GM12878 (cell line): Measurements from ENCODE around the gene FJX1. TPM values are rescaled to one million over a fixed set of nuclear protein-coding genes. Genes with fewer than 3 reads are reported as not detected.

ENCODE experiments used
- ATAC-seq: fragments of 200-7000 bp; cut with Tn5 transposase; 3 replicates; pipeline ENCODE4 v1.9.1; 2020; ENCODE audit warnings: mild to moderate bottlenecking, moderate library complexity
- BruUV-seq: library from RNA; stranded (reverse); fragments of 400-500 nt; replicated peaks from 2 replicates; lab custom pipeline; 2021; lab: Mats Ljungman, UMichigan
- CTCF ChIA-PET: fragments of 300-600 bp; sonication (Branson Sonifier 250); formaldehyde crosslinking; extraction: SDS; loops from one replicate; lab custom pipeline; 2021; ENCODE audit warnings: inconsistent platforms; lab: Yijun Ruan, JAX
- POLR2A ChIA-PET: fragments of 350-600 bp; formaldehyde crosslinking; extraction: SDS; loops from one replicate; lab custom pipeline; 2021; ENCODE audit warnings: inconsistent platforms; lab: Charles Lee
- RAD21 ChIA-PET: fragments of 300-600 bp; sonication (Branson Sonifier 250); formaldehyde crosslinking; loops from one replicate; lab custom pipeline; 2023; ENCODE audit warnings: antibody characterized with exemption; ENCODE audit not compliant: unreplicated experiment; lab: Charles Lee
- SMC1A ChIA-PET: fragments of 300-600 bp; sonication (Branson Sonifier 250); formaldehyde crosslinking; loops from one replicate; lab custom pipeline; 2023; ENCODE audit not compliant: unreplicated experiment, uncharacterized antibody; lab: Charles Lee
- DNase-seq: peaks from one replicate; pipeline ENCODE4 v3.0.0-alpha.2; 2011; ENCODE audit warnings: low read depth, low spot score
- FAIRE-seq: peaks from 3 replicates; lab custom pipeline; 2011; peaks lifted over from hg19 to GRCh38; lab: Jason Lieb, UNC
- H2AFZ ChIP-seq: 2 replicates; pipeline ENCODE4 v1.6.0; 2011; ENCODE audit warnings: low read depth, low read length, control low read depth; ENCODE audit not compliant: control insufficient read depth
- H3K27ac ChIP-seq: 2 replicates; pipeline ENCODE4 v1.5.1; 2011; ENCODE audit warnings: control low read depth; ENCODE audit not compliant: control insufficient read depth, insufficient read depth
- H3K27me3 ChIP-seq, 2 experiments: replicated peaks in 1 of 2; 2 replicates each; pipeline versions ENCODE4 v1.6.0 to v1.6.1; 2011; ENCODE audit warnings: low read length in 1 of 2; ENCODE audit not compliant: control insufficient read depth in 2 of 2, insufficient read depth in 2 of 2
- H3K36me3 ChIP-seq, 2 experiments: 2 replicates each; pipeline ENCODE4 v1.5.1; 2011; ENCODE audit warnings: low read length in 1 of 2; ENCODE audit not compliant: control insufficient read depth in 2 of 2, insufficient read depth in 2 of 2
- H3K4me1 ChIP-seq: 2 replicates; pipeline ENCODE4 v1.6.1; 2011; ENCODE audit warnings: mild to moderate bottlenecking, low read length, moderate library complexity, mixed read lengths; ENCODE audit not compliant: control insufficient read depth, insufficient read depth
- H3K4me2 ChIP-seq: 2 replicates; pipeline ENCODE4 v1.6.0; 2011; ENCODE audit warnings: control low read depth; ENCODE audit not compliant: control insufficient read depth, insufficient read depth
- H3K4me3 ChIP-seq: fragments of 200-600 bp; sonication (generic); 2 replicates; pipeline ENCODE4 v1.5.1; 2016
- H3K79me2 ChIP-seq: 2 replicates; pipeline ENCODE4 v1.6.0; 2011; ENCODE audit warnings: low read length; ENCODE audit not compliant: control insufficient read depth, insufficient read depth
- H3K9ac ChIP-seq: 2 replicates; pipeline ENCODE4 v1.8.0; 2011; ENCODE audit warnings: low read length, control low read depth, mixed read lengths; ENCODE audit not compliant: control insufficient read depth, insufficient read depth
- H3K9me3 ChIP-seq: replicated peaks from 3 replicates; pipeline ENCODE4 v1.5.1; 2011; ENCODE audit warnings: mild to moderate bottlenecking, low read length; ENCODE audit not compliant: control insufficient read depth, insufficient read depth
- H4K20me1 ChIP-seq: 2 replicates; pipeline ENCODE4 v1.6.0; 2011; ENCODE audit not compliant: control insufficient read depth, insufficient read depth
- BACH1 ChIP-seq: fragments of 450-650 bp; IDR thresholded peaks from 2 replicates; pipeline ENCODE4 v1.6.1; 2017; ENCODE audit warnings: mild to moderate bottlenecking, borderline replicate concordance
- CEBPB ChIP-seq, 2 experiments: fragments of 150-350 bp in 1 of 2; IDR thresholded peaks; 2 replicates each; pipeline ENCODE4 v1.6.1; 2012 to 2014; ENCODE audit warnings: low read depth in 2 of 2, low read length in 2 of 2, borderline replicate concordance in 1 of 2, inconsistent platforms in 1 of 2
- ETV6 ChIP-seq, 2 experiments: fragments of 450-650 bp in 1 of 2; IDR thresholded peaks in 1 of 2; conservative IDR thresholded peaks in 1 of 2; 2 replicates each; pipeline ENCODE4 v1.6.1; 2014; ENCODE audit warnings: antibody characterized with exemption in 1 of 2, borderline replicate concordance in 1 of 2, low read depth in 1 of 2, mild to moderate bottlenecking in 1 of 2, moderate library complexity in 1 of 2
- IRF4 ChIP-seq: IDR thresholded peaks from 2 replicates; pipeline ENCODE4 v1.6.1; 2011; ENCODE audit warnings: low read depth, low read length
- KAT2A ChIP-seq: conservative IDR thresholded peaks from 2 replicates; pipeline ENCODE4 v1.6.1; 2011; ENCODE audit warnings: low read depth, low read length; ENCODE audit not compliant: control insufficient read depth
- KDM1A ChIP-seq: fragments of 200-600 bp; sonication (generic); IDR thresholded peaks from 2 replicates; pipeline ENCODE4 v1.6.1; 2016; ENCODE audit warnings: borderline replicate concordance
- NBN ChIP-seq: fragments of 450-650 bp; IDR thresholded peaks from 2 replicates; pipeline ENCODE4 v1.6.1; 2016
- POU2F2 ChIP-seq: IDR thresholded peaks from 3 replicates; pipeline ENCODE4 v1.6.1; 2011; ENCODE audit warnings: low read depth, mild to moderate bottlenecking, low read length, borderline replicate concordance
- SIX5 ChIP-seq: IDR thresholded peaks from 2 replicates; pipeline ENCODE4 v1.6.1; 2011; ENCODE audit warnings: mild to moderate bottlenecking, low read depth, low read length, moderate library complexity; ENCODE audit not compliant: severe bottlenecking
- SMC3 ChIP-seq: IDR thresholded peaks from 2 replicates; pipeline ENCODE4 v1.6.1; 2011; ENCODE audit warnings: low read length, improper control_type of control experiment, borderline replicate concordance
- WGBS: methylation state at CpG from one replicate; pipeline ENCODE4 v1.1.6; 2016; ENCODE audit warnings: low lambda C conversion rate; ENCODE audit not compliant: insufficient replicate concordance, insufficient coverage; ENCODE audit errors: missing lambda C conversion rate; 5-methylcytosine and 5-hydroxymethylcytosine counted together
- in situ Hi-C: fragments of 300-500 bp; cut with MboI; formaldehyde crosslinking; loops from 9 replicates; pipeline ENCODE4 v1.14.3; 2018; ENCODE audit warnings: mixed read lengths
- intact Hi-C: fragments of 100-400 bp; cut with micrococcal nuclease; formaldehyde crosslinking; loops from one replicate; pipeline ENCODE4 v1.14.2; 2022; ENCODE audit not compliant: unreplicated experiment
- polyA plus RNA-seq, 11 experiments: library from polyadenylated mRNA; depleted of rRNA in 4 of 11; unstranded in 6 of 11; stranded (reverse) in 5 of 11; fragments of >200 nt; fragmentation: Nextera tagmentation in 4 of 11; fragmentation: Illumina TruSeq in 1 of 11; extraction: Ambion mirVana in 4 of 11; extraction: Trizol in 1 of 11; gene quantifications; 1 replicate in 1 of 11; 2 replicates in 10 of 11; pipeline versions ENCODE4 v1.2.1 to v1.2.3, GENCODE V29; 2011 to 2016; ENCODE audit warnings: inconsistent platforms in 2 of 11, missing spikeins in 2 of 11, low read depth in 1 of 11
- total RNA-seq, 4 experiments: library from RNA; depleted of rRNA in 3 of 4; stranded (reverse); fragments of >200 nt in 3 of 4; fragmentation: Illumina TruSeq in 1 of 4; extraction: Trizol in 1 of 4; gene quantifications; 2 replicates each; pipeline versions ENCODE4 v1.2.1 to v1.2.3, GENCODE V29; 2013 to 2021
- TF ChIP-seq, protein P1 (sequence below): IDR thresholded peaks from 2 replicates; pipeline ENCODE4 v1.6.1; 2012; ENCODE audit warnings: low read depth, low read length, improper control_type of control experiment
- TF ChIP-seq, protein P2 (sequence below): IDR thresholded peaks from 2 replicates; pipeline ENCODE4 v1.6.1; 2011; ENCODE audit warnings: mild to moderate bottlenecking, low read depth, low read length, moderate library complexity; ENCODE audit not compliant: insufficient replicate concordance

Gene FJX1
- total and polyA plus RNA-seq, 10 of the 15 experiments (the other 5 are each of a cell fraction or from before 2014, with no cell fraction given), result 1.7 to 26.1 (median 10.0) TPM

GRCh38 chr11:35633827-35634423, 15.7 kb downstream of the FJX1 start:
- SMC1A ChIA-PET, result no interaction called here
- Histone ChIP-seq H4K20me1 (no peaks in the 10 kb centered on the region), H3K9me3 (no peaks in the 10 kb centered on the region), H3K79me2 (no peaks in the 10 kb centered on the region), H3K4me2 (no peak overlapping the region), H3K36me3 (no peaks in the 10 kb centered on the region), H2AFZ (no peak overlapping the region), H3K27ac (no peak overlapping the region), H3K9ac (no peak overlapping the region), H3K27me3 (peaks cover 0 to 8% of the 10 kb centered on the region in 2 experiments; a peak in 3 of 4 replicates), H3K4me3 (no peak overlapping the region), H3K4me1 (no peaks in the 10 kb centered on the region)
- intact Hi-C loops, result no loop called here
- in situ Hi-C loops, result no loop called here
- WGBS, result 43% methylated on average over 4 of the region's 4 CpGs
- TF ChIP-seq KAT2A, result no peak
- TF ChIP-seq BACH1, result no peak
- no peak for TF ChIP-seq SMC3
- no peak for TF ChIP-seq KDM1A
- TF ChIP-seq CEBPB (IDR thresholded peaks at IDR 0.05; ENCODE audit: borderline replicate concordance in 1 of 2, low read depth in 2 of 2, low read length in 2 of 2), result no peak
- TF ChIP-seq, protein P1, sequence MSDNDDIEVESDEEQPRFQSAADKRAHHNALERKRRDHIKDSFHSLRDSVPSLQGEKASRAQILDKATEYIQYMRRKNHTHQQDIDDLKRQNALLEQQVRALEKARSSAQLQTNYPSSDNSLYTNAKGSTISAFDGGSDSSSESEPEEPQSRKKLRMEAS, result no peak
- TF ChIP-seq SIX5, result no peak
- no peak for TF ChIP-seq NBN
- TF ChIP-seq ETV6 (conservative IDR thresholded peaks at IDR 0.05 in 1 of 2, IDR thresholded peaks at IDR 0.05 in 1 of 2; ENCODE audit: borderline replicate concordance in 1 of 2, low read depth in 1 of 2), result no peak
- TF ChIP-seq, protein P2, sequence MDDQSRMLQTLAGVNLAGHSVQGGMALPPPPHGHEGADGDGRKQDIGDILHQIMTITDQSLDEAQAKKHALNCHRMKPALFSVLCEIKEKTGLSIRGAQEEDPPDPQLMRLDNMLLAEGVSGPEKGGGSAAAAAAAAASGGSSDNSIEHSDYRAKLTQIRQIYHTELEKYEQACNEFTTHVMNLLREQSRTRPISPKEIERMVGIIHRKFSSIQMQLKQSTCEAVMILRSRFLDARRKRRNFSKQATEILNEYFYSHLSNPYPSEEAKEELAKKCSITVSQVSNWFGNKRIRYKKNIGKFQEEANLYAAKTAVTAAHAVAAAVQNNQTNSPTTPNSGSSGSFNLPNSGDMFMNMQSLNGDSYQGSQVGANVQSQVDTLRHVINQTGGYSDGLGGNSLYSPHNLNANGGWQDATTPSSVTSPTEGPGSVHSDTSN, result no peak
- no peak for TF ChIP-seq POU2F2
- no peak for TF ChIP-seq IRF4
- RAD21 ChIA-PET, result no interaction called here
- POLR2A ChIA-PET, result no interaction called here
- FAIRE-seq, result no peak
- CTCF ChIA-PET, result interaction anchor here (1.2 kb wide), 1 partner anchor 10 kb away, joined by 3 read pairs; no protein-coding TSS in a partner anchor
- BruUV-seq, result no TSS peak
- no peak for ATAC-seq
- DNase-seq, result no peak
